GM19035 (cell line): ENCODE data around the gene CCDC136.
A peak's percentile ranks its signal among the peaks of the same experiment; 100 is the strongest.

ENCODE experiments used
- ATAC-seq: cut with Tn5 transposase; IDR thresholded peaks from one replicate; pipeline ENCODE4 v1.9.1; 2021; ENCODE audit not compliant: unreplicated experiment

The CCDC136 gene

GRCh38 chr7:128860158-128861073 is 68.6 kb downstream of the CCDC136 start:
- no peak for ATAC-seq

GRCh38 chr7:128861957-128862570 is 70.3 kb downstream of the CCDC136 start:
- no peak for ATAC-seq

GRCh38 chr7:128862571-128863432 is 71.0 kb downstream of the CCDC136 start, which contains the start of gene ATP6V1F:
ATP6V1F (plus strand) TSS chr7:128862856; CDS start chr7:128862905, 49 bp downstream.
- peak; percentile 89 for ATAC-seq

GRCh38 chr7:128863433-128863989 is 71.7 kb downstream of the CCDC136 start:
- no peak for ATAC-seq

- no peak for ATAC-seq
Observed at GRCh38 chr7:128865303-128865702, 73.5 kb downstream of the CCDC136 start.

GRCh38 chr7:128865996-128866877 is 74.5 kb downstream of the CCDC136 start:
- no peak for ATAC-seq

- ATAC-seq: no peak
Observed at GRCh38 chr7:128867241-128867640, 75.5 kb downstream of the CCDC136 start.

GRCh38 chr7:128867842-128868623 is 76.3 kb downstream of the CCDC136 start:
- ATAC-seq: no peak

GRCh38 chr7:128868624-128869137 is 76.9 kb downstream of the CCDC136 start:
- no peak for ATAC-seq

- ATAC-seq: peak; percentile 67
Observed at GRCh38 chr7:128869138-128869943, 77.6 kb downstream of the CCDC136 start.

- ATAC-seq: peak; percentile 18
Observed at GRCh38 chr7:128869944-128870285, 78.1 kb downstream of the CCDC136 start.

GRCh38 chr7:128871050-128871449 is 79.3 kb downstream of the CCDC136 start:
- ATAC-seq: no peak
